ENCODE measurements around the gene GDI1.

GDI1 gene

GRCh38 chrX:154436374-154436982, 476 bp upstream of the GDI1 start:
- in situ Hi-C loops (cut with MboI; ENCODE audit: low sequenced_read_pairs) = no loop called here

GRCh38 chrX:154437971-154438893, 1.3 kb downstream of the GDI1 start:
- in situ Hi-C loops (cut with MboI; ENCODE audit: low sequenced_read_pairs) = no loop called here

- in situ Hi-C loops (cut with MboI; ENCODE audit: low sequenced_read_pairs) = no loop called here
Measured at GRCh38 chrX:154439841-154440240, 2.9 kb downstream of the GDI1 start.

- in situ Hi-C loops (cut with MboI; ENCODE audit: low sequenced_read_pairs) = no loop called here
Measured at GRCh38 chrX:154440623-154441357, 3.8 kb downstream of the GDI1 start.

GRCh38 chrX:154441564-154441963, 4.6 kb downstream of the GDI1 start:
- in situ Hi-C loops (cut with MboI; ENCODE audit: low sequenced_read_pairs) = no loop called here

GRCh38 chrX:154441984-154442707, 5.2 kb downstream of the GDI1 start:
- in situ Hi-C loops (cut with MboI; ENCODE audit: low sequenced_read_pairs) = no loop called here

- in situ Hi-C loops (cut with MboI; ENCODE audit: low sequenced_read_pairs) = no loop called here
Measured at GRCh38 chrX:154443479-154443910, 6.5 kb downstream of the GDI1 start.

GRCh38 chrX:154443992-154444754, 7.2 kb downstream of the GDI1 start, which contains the start of gene FAM50A:
Gene FAM50A, plus strand, starts transcription at chrX:154444141. Its CDS starts 95 bp downstream, at chrX:154444236.
- in situ Hi-C loops (cut with MboI; ENCODE audit: low sequenced_read_pairs) = no loop called here

- in situ Hi-C loops (cut with MboI; ENCODE audit: low sequenced_read_pairs) = no loop called here
Measured at GRCh38 chrX:154444755-154445246, 7.8 kb downstream of the GDI1 start.

GRCh38 chrX:154445776-154446175, 8.8 kb downstream of the GDI1 start:
- in situ Hi-C loops (cut with MboI; ENCODE audit: low sequenced_read_pairs) = no loop called here

- in situ Hi-C loops (cut with MboI; ENCODE audit: low sequenced_read_pairs) = no loop called here
Measured at GRCh38 chrX:154446430-154446829, 9.5 kb downstream of the GDI1 start.

GRCh38 chrX:154448484-154448883, 11.5 kb downstream of the GDI1 start:
- in situ Hi-C loops (cut with MboI; ENCODE audit: low sequenced_read_pairs) = no loop called here

GRCh38 chrX:154449618-154450017, 12.7 kb downstream of the GDI1 start:
- in situ Hi-C loops (cut with MboI; ENCODE audit: low sequenced_read_pairs) = no loop called here

- in situ Hi-C loops (cut with MboI; ENCODE audit: low sequenced_read_pairs) = no loop called here
Measured at GRCh38 chrX:154450312-154450711, 13.4 kb downstream of the GDI1 start.

- in situ Hi-C loops (cut with MboI; ENCODE audit: low sequenced_read_pairs) = no loop called here
Measured at GRCh38 chrX:154452823-154453222, 15.9 kb downstream of the GDI1 start.

- in situ Hi-C loops (cut with MboI; ENCODE audit: low sequenced_read_pairs) = no loop called here
Measured at GRCh38 chrX:154457491-154458115, 20.6 kb downstream of the GDI1 start.

GRCh38 chrX:154458116-154458953, 21.4 kb downstream of the GDI1 start, which contains the start of gene PLXNA3:
Gene PLXNA3, plus strand, starts transcription at chrX:154458281. Its CDS starts 1,903 bp downstream, at chrX:154460184.
- in situ Hi-C loops (cut with MboI; ENCODE audit: low sequenced_read_pairs) = no loop called here
